Progenitor cell of endocrine pancreas (in vitro differentiated cells): ENCODE results near the gene SPECC1L. TPM values are rescaled to one million over a fixed set of nuclear protein-coding genes. Genes with fewer than 3 reads are reported as not detected.

ENCODE experiments used
- DNase-seq: peaks from one replicate; pipeline ENCODE4 v3.0.0; 2021; ENCODE audit warnings: low spot score; ENCODE audit not compliant: unreplicated experiment
- H3K27ac Mint-ChIP-seq: 2 replicates; pipeline ENCODE4 v1.8.0; 2021; ENCODE audit warnings: mild to moderate bottlenecking, moderate library complexity, mixed read lengths
- H3K27me3 Mint-ChIP-seq: 2 replicates; pipeline ENCODE4 v1.8.0; 2021; ENCODE audit warnings: mixed read lengths
- H3K36me3 Mint-ChIP-seq: 2 replicates; pipeline ENCODE4 v1.8.0; 2022; ENCODE audit warnings: mixed read lengths; ENCODE audit not compliant: insufficient read depth
- H3K4me1 Mint-ChIP-seq: 2 replicates; pipeline ENCODE4 v1.8.0; 2021; ENCODE audit warnings: low read depth, mixed read lengths
- H3K4me3 Mint-ChIP-seq: 2 replicates; pipeline ENCODE4 v1.8.0; 2021; ENCODE audit warnings: low read depth, mild to moderate bottlenecking, moderate library complexity, mixed read lengths
- H3K9me3 Mint-ChIP-seq: 2 replicates; pipeline ENCODE4 v1.8.0; 2021; ENCODE audit warnings: low read depth, mixed read lengths
- CTCF ChIP-seq: fragments of 200-600 bp; sonication (generic); IDR thresholded peaks from one replicate; pipeline ENCODE4 v1.5.0; 2021; ENCODE audit warnings: antibody characterized with exemption, mild to moderate bottlenecking; ENCODE audit not compliant: unreplicated experiment
- total RNA-seq: library from RNA; stranded (reverse); gene quantifications from 2 replicates; pipeline ENCODE4 v1.2.1, GENCODE V29; 2021

SPECC1L gene
- total RNA-seq, 1 donor from 2014 or later = 96.9 TPM

- no peak for DNase-seq
- peaks cover 25% of the 10 kb centered on the region for H3K36me3 Mint-ChIP-seq
- H3K4me1 Mint-ChIP-seq = peaks cover 1% of the 10 kb centered on the region
- H3K9me3 Mint-ChIP-seq = no peaks in the 10 kb centered on the region
- no peak overlapping the region for H3K27ac Mint-ChIP-seq
- H3K4me3 Mint-ChIP-seq = no peak overlapping the region
- no peak for TF ChIP-seq CTCF
- H3K27me3 Mint-ChIP-seq = no peaks in the 10 kb centered on the region
Observed at GRCh38 chr22:24324137-24324536, 53.5 kb downstream of the SPECC1L start.

DNA sequence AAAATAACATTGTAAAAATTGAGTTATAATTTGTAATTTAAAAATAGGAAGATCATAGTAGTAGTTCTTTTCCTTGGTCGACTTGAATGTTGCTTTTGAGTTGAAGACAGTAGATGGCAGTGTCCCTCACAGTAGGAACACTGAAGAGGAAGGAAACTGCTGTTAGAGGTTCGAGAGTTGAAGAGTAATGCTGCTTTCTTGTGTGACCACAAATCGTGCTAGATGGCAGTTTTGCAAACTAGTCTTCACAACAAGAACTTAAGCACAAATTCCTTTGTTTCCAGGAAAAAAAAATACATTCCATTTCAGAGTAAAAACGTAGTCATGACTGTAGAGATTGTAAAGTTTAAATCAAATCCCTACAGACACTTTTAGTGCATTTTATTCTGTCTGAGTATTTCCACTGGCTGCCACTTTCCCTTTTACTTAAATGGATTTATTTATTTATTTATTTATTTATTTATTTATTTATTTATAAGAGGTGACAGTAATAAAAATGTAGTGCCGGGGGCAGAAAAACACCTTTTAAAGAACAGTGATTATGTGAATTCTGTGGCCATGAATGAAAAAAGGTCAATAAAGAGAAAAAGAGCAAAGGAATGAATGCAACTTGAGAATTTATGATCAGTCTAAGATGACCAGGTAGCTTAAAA, 54.6 kb downstream of the SPECC1L start:
- no peaks in the 10 kb centered on the region for H3K27me3 Mint-ChIP-seq
- no peak for DNase-seq
- peak; percentile 57 for TF ChIP-seq CTCF
- peaks cover 1% of the 10 kb centered on the region for H3K4me1 Mint-ChIP-seq
- no peak overlapping the region for H3K4me3 Mint-ChIP-seq
- H3K9me3 Mint-ChIP-seq = no peaks in the 10 kb centered on the region
- H3K36me3 Mint-ChIP-seq = peaks cover 23% of the 10 kb centered on the region
- H3K27ac Mint-ChIP-seq = peak overlapping the region; percentile 21

DNA sequence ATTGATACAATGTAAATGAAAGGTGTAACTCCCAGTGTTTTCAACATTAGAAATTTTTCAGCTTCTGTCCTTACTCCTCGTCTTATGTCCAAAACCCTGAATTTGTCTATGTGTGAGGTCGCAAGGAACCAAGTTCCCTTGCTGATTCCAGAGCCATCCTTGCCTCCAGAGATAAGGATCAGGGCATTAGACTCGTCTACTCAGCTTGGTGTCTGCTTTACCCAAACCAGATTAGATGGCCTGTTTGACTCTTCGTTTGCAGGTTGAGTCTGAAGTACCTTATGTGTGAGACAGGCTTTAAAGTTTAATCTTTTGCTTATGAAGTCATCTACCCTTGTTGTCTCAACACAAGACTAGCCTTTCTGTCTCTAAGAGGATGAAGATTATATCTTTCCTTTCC, 55.6 kb downstream of the SPECC1L start:
- TF ChIP-seq CTCF = no peak
- H3K27ac Mint-ChIP-seq = no peak overlapping the region
- H3K27me3 Mint-ChIP-seq = no peaks in the 10 kb centered on the region
- no peaks in the 10 kb centered on the region for H3K9me3 Mint-ChIP-seq
- no peak overlapping the region for H3K4me3 Mint-ChIP-seq
- peaks cover 1% of the 10 kb centered on the region for H3K4me1 Mint-ChIP-seq
- no peak for DNase-seq
- peaks cover 23% of the 10 kb centered on the region for H3K36me3 Mint-ChIP-seq

DNA sequence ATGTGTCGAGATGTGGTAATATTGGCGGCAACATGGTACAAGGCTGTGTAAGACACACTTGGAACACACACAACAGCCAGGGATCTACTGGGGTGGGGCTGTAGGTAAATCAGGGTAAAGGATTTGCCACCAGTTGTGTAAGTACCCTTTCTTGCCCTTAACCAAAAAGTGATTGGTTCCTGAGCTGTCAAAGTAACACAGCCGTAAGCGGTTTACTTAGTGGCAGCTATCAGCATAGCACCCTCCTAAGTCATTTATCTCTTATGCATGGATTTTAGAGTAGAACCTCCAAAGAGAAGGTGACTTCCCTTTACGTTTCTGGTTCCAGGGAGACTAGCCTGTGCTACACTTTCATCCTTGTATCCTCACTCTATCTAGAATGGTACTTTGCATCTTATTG, 57.2 kb downstream of the SPECC1L start:
- no peak for DNase-seq
- Mint-ChIP-seq H3K27ac (no peak overlapping the region), H3K9me3 (no peaks in the 10 kb centered on the region), H3K27me3 (no peaks in the 10 kb centered on the region), H3K36me3 (peaks cover 17% of the 10 kb centered on the region), H3K4me1 (peaks cover 1% of the 10 kb centered on the region), H3K4me3 (no peak overlapping the region)
- TF ChIP-seq CTCF = no peak

DNA sequence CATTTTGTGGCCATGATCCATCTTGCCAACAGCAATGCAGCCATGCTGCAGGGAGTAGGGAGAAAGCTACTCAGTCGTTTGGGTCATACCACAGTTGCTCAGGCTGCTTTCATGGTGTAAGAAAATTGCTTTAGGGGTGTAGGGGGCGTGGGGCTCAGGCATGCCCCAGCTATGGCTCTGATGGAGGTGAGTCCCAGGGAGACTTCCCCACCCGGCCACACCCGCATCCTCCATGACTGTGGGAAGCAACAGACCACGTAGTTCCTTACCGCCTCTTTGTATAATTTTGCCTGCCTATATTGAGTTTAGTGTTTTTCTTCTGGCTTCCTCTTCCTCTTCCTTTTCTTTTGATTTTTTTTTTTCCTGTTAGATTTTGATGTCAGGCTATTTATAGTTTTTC, 58.8 kb downstream of the SPECC1L start:
- no peaks in the 10 kb centered on the region for H3K9me3 Mint-ChIP-seq
- no peak for TF ChIP-seq CTCF
- DNase-seq = no peak
- no peaks in the 10 kb centered on the region for H3K4me1 Mint-ChIP-seq
- no peak overlapping the region for H3K27ac Mint-ChIP-seq
- no peak overlapping the region for H3K4me3 Mint-ChIP-seq
- H3K36me3 Mint-ChIP-seq = peaks cover 14% of the 10 kb centered on the region
- no peaks in the 10 kb centered on the region for H3K27me3 Mint-ChIP-seq
